OCI-LY3 (cell line): ENCODE data around the gene CRELD2.
A peak's percentile ranks its signal among the peaks of the same experiment; 100 is the strongest.

Experiments
- H2AFZ ChIP-seq: fragments of 200-600, 300-600 bp; shearing (Covaris generic); 2 replicates; pipeline ENCODE4 v1.6.0; 2014; ENCODE audit warnings: antibody characterized with exemption, low read depth, low read length
- H3K27ac ChIP-seq: fragments of 200-600, 300-600 bp; sonication (generic); 2 replicates; pipeline ENCODE4 v1.5.1; 2014; ENCODE audit warnings: mild to moderate bottlenecking, low read length, moderate library complexity, mixed read lengths
- H3K27me3 ChIP-seq: fragments of 200-600, 300-600 bp; sonication (generic); 2 replicates; pipeline ENCODE4 v1.6.1; 2014; ENCODE audit warnings: low read depth, low read length, mixed read lengths
- H3K36me3 ChIP-seq: fragments of 200-600, 300-600 bp; sonication (generic); replicated peaks from 2 replicates; pipeline ENCODE3; 2014; ENCODE audit warnings: low read depth, low read length, mixed read lengths
- H3K4me1 ChIP-seq: fragments of 300-600, 200-600 bp; sonication (generic); 2 replicates; pipeline ENCODE4 v1.6.1; 2014; ENCODE audit warnings: low read length, mixed read lengths
- H3K4me2 ChIP-seq: fragments of 200-600, 300-600 bp; sonication (generic); 2 replicates; pipeline ENCODE4 v1.6.1; 2014; ENCODE audit warnings: low read length, mixed read lengths
- H3K4me3 ChIP-seq: fragments of 300-600, 200-600 bp; sonication (generic); 2 replicates; pipeline ENCODE4 v1.5.1; 2014; ENCODE audit warnings: antibody characterized with exemption, mild to moderate bottlenecking, low read length, moderate library complexity
- H3K79me2 ChIP-seq: fragments of 300-600, 200-600 bp; shearing (Covaris generic); 2 replicates; pipeline ENCODE4 v1.6.1; 2014; ENCODE audit warnings: mild to moderate bottlenecking, low read length, mixed read lengths
- H3K9ac ChIP-seq: fragments of 300-600, 200-600 bp; shearing (Covaris generic); 2 replicates; pipeline ENCODE4 v1.6.0; 2014; ENCODE audit warnings: mild to moderate bottlenecking, low read length, moderate library complexity
- H3K9me3 ChIP-seq: fragments of 200-600, 300-600 bp; shearing (Covaris generic); 2 replicates; pipeline ENCODE4 v1.6.1; 2014; ENCODE audit warnings: low read length, mixed read lengths; ENCODE audit not compliant: insufficient read depth
- H4K20me1 ChIP-seq: fragments of 200-600, 300-600 bp; sonication (generic); 2 replicates; pipeline ENCODE4 v1.6.1; 2016; ENCODE audit warnings: low read length, mixed read lengths; ENCODE audit not compliant: insufficient read depth
- CTCF ChIP-seq: fragments of 200-600, 300-600 bp; sonication (generic); IDR thresholded peaks from 2 replicates; pipeline ENCODE4 v1.5.1; 2014; ENCODE audit warnings: antibody characterized with exemption, low read length, low read depth
- EZH2phosphoT487 ChIP-seq: fragments of 200-600 bp; shearing (Covaris generic); IDR thresholded peaks from 2 replicates; pipeline ENCODE4 v1.6.1; 2018; ENCODE audit warnings: antibody characterized with exemption, mixed run types, low read depth

Gene CRELD2

DNA sequence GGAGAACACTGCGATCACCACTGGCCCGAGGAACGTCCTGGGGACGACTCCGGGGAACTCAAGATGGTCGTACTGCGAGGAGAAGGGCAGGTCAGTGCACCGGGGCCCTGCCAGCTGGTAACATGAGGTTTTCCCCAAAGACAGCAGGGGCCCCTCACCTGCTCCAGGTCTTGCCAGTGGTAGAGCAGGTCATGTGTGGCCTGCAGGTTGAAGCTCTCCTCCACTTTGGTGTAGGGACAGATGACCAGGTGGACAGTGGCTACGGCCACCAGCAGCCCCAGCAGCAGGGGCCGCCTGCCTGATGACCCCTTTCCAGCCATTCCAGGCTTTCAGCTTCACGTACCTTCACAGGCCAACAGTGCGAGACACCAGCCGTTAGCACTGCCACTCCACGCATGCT lies 5.0 kb upstream of the CRELD2 start:
- no peak overlapping the region for H2AFZ ChIP-seq
- no peaks in the 10 kb centered on the region for H3K9me3 ChIP-seq
- no peak overlapping the region for H3K27ac ChIP-seq
- no peaks in the 10 kb centered on the region for H3K36me3 ChIP-seq
- no peak overlapping the region for H3K4me2 ChIP-seq
- 0 out of 2 replicates have a peak, but pooled peaks cover 5% of the 10 kb centered on the region for H3K4me1 ChIP-seq
- H3K9ac ChIP-seq, result no peak overlapping the region
- H3K27me3 ChIP-seq, result no peaks in the 10 kb centered on the region
- TF ChIP-seq CTCF, result no peak
- TF ChIP-seq EZH2phosphoT487, result no peak
- no peaks in the 10 kb centered on the region for H3K79me2 ChIP-seq
- H3K4me3 ChIP-seq, result no peak overlapping the region
- H4K20me1 ChIP-seq, result no peaks in the 10 kb centered on the region

DNA sequence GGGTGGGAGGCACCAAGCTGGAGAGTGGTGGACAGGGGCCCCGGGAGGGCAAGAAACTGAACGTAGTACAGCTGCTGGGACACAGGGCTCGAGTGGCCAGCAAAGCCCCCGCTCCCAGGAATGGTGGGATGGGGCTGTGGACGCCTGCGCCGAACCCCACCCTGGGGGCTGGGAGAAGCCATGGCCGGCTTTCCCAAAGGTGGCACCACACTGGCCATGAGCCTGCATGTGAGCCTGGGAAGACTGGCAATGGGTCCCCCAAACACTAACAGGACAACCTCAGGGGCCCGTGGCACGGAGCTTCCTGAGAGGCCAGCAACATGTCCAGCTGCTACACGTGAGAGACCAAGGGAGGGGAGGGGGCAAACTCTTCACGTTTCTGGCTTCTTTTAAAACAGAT lies 4.2 kb upstream of the CRELD2 start:
- H4K20me1 ChIP-seq, result no peaks in the 10 kb centered on the region
- no peak overlapping the region for H3K4me3 ChIP-seq
- H2AFZ ChIP-seq, result no peak overlapping the region
- H3K9me3 ChIP-seq, result no peaks in the 10 kb centered on the region
- H3K27ac ChIP-seq, result no peak overlapping the region
- no peak for TF ChIP-seq EZH2phosphoT487
- TF ChIP-seq CTCF, result no peak
- no peak overlapping the region for H3K9ac ChIP-seq
- no peak overlapping the region for H3K4me2 ChIP-seq
- no peaks in the 10 kb centered on the region for H3K36me3 ChIP-seq
- H3K79me2 ChIP-seq, result no peaks in the 10 kb centered on the region
- H3K27me3 ChIP-seq, result no peaks in the 10 kb centered on the region
- H3K4me1 ChIP-seq, result peaks cover 9% of the 10 kb centered on the region; the same call in 1 of the 2 replicates

- no peak for TF ChIP-seq CTCF
- TF ChIP-seq EZH2phosphoT487, result no peak
- H3K79me2 ChIP-seq, result no peaks in the 10 kb centered on the region
- H3K36me3 ChIP-seq, result no peaks in the 10 kb centered on the region
- H3K9ac ChIP-seq, result no peak overlapping the region
- no peaks in the 10 kb centered on the region for H4K20me1 ChIP-seq
- H2AFZ ChIP-seq, result no peak overlapping the region
- no peak overlapping the region for H3K27ac ChIP-seq
- H3K27me3 ChIP-seq, result no peaks in the 10 kb centered on the region
- no peaks in the 10 kb centered on the region for H3K9me3 ChIP-seq
- H3K4me1 ChIP-seq, result peaks cover 9% of the 10 kb centered on the region; the same call in 1 of the 2 replicates
- no peak overlapping the region for H3K4me2 ChIP-seq
- H3K4me3 ChIP-seq, result no peak overlapping the region
Measured at GRCh38 chr22:49915610-49916009, 2.8 kb upstream of the CRELD2 start.

DNA sequence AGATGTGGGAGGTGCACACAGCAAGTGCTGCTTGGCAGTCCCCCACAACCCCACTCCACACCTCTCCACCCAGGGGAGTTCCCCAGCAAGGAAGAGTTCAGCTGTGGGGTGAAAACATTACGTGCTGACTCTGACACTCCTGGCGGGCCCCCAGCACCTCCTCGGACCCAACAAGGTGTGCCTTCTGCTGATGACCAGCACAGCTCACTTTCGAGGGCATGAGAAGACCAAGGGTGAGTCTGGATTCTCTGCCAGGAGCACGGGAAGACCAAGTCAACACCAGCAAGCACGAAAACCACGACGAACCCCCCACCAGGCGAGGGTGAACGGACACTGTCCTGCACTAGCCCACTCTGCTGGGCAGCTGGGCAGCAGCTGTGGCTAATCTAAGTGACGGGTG lies 1.6 kb upstream of the CRELD2 start:
- Histone ChIP-seq H3K9ac (no peak overlapping the region), H4K20me1 (no peaks in the 10 kb centered on the region), H3K9me3 (no peaks in the 10 kb centered on the region), H2AFZ (no peak overlapping the region), H3K27me3 (no peaks in the 10 kb centered on the region), H3K79me2 (no peaks in the 10 kb centered on the region), H3K36me3 (no peaks in the 10 kb centered on the region), H3K27ac (no peak overlapping the region), H3K4me2 (peak overlapping the region; percentile 79), H3K4me1 (peaks cover 9% of the 10 kb centered on the region; the same call in 1 of the 2 replicates), H3K4me3 (no peak overlapping the region)
- TF ChIP-seq EZH2phosphoT487, result no peak
- TF ChIP-seq CTCF, result no peak
